NCI-H2196 treated with DMSO at 0.1 percent for 48 hours (cell line): ENCODE data around the gene NEK7.
"Not testable (repeated sequence)": the region's sequence is repeated elsewhere in the genome, so short reads cannot be mapped to it uniquely, and the experiment has no call there.

Experiments used
- DNase-seq: peaks from one replicate; lab custom pipeline; 2025; ENCODE audit not compliant: unreplicated experiment; lab: John Stamatoyannopoulos, UW

The NEK7 gene

GRCh38 chr1:198168227-198168626 is 11.4 kb downstream of the NEK7 start:
- DNase-seq: no peak

GRCh38 chr1:198169672-198170071 is 12.9 kb downstream of the NEK7 start:
- no peak for DNase-seq

DNA sequence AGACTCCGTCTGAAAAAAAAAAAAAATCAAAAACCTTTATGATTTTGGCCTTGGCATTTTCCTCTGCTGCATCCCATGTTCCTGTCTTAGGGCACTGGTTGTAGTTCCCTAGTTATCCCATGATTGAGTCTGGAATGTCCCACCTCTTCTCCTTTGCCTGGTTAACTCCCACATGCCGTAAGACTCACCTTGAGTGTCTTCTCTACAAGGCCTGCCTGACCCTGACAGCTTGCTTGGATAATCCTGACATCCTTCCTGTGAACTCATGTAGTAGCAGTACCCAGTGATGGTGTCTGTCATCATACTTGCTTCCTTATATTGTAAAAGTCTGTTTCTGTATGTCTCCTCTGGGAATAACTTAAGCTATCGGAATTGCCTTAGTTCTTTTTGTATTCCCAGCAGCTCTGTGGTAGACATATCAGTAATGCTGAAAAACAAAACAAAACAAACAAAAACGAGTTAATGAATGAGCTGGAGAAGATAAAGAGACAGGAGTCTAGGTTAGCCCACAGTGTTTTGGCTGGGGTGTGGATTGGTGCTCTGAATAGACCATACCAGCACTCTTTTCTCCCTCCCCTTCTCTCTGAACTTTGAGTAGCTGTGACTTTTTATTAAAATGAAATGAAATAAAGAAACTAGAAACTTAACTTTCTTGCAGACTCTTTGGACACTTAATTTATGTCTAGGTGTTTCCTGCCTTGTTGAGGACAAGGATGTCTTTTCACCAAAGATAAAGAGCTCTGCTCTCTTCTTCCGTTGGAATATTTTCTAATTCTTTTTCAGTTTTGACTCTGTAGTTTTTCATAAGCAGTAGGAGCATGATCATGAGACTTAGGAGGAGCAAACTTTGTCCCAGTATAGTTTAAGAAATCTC is 15.1 kb downstream of the NEK7 start:
- DNase-seq: no peak

DNA sequence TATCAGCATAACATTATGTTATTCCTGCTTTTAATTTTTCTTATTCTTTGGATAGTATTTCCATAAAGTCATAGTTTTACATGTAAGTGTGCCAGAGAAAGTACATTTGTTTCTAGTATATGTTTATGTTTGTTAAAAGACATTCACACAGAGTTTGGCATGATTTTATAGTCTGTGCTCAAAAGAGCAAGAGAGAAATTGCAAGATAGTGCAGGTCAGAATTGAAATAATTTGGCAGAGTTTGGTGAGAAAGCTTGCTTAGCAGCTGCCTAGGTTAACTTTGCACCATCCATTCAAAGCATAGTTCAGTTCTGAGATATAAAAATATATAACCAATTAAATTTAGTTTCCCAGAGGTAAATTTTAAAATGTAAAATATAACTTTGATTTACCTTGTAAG is 17.0 kb downstream of the NEK7 start:
- DNase-seq: no peak

GRCh38 chr1:198174297-198174696 is 17.5 kb downstream of the NEK7 start:
- DNase-seq: no peak

GRCh38 chr1:198175423-198176170 is 18.8 kb downstream of the NEK7 start:
- DNase-seq: no peak

- no peak for DNase-seq
Observed at GRCh38 chr1:198176179-198176578, 19.4 kb downstream of the NEK7 start.

DNA sequence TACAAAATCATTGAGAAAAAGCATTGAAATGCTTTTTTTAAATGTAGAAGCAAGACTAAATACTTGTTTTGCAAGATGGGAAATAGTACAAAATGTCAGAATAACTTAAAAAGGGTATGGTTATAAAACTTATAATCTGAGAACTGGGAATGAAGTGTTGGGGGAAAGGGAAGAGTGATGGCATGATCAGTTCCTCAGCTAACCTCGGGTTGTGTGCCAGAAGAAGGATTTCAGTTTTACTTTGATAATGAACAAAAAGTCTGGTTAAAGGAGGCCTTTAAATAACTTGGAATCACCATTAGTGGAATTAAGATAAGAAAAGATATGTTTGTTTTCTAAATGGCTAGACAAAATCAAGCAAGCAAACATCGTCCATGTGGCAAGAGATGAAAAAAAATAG is 20.7 kb downstream of the NEK7 start:
- no peak for DNase-seq

GRCh38 chr1:198178615-198179014 is 21.8 kb downstream of the NEK7 start:
- no peak for DNase-seq

DNA sequence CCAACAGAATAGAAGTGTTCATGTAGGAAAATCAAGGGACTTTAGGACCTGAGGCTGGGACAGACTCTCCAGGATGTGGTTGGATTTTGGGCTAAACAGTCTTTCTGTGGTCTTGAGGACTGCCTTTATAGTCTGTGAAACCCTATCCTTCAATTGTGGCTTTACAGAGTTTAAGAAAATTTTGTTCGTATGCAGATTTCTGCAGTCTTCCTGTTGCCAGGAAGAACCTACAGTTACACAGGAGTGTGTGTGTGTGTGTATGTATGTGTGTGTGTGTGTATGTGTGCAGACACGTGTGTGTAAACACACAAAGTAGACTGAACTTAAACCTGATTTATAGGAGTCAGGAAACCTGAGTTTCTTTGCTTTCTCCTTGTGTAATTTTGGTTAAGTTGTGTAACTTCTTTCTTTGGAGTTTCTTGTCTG is 22.8 kb downstream of the NEK7 start:
- DNase-seq: no peak

GRCh38 chr1:198183605-198184004 is 26.8 kb downstream of the NEK7 start:
- DNase-seq: no peak

DNA sequence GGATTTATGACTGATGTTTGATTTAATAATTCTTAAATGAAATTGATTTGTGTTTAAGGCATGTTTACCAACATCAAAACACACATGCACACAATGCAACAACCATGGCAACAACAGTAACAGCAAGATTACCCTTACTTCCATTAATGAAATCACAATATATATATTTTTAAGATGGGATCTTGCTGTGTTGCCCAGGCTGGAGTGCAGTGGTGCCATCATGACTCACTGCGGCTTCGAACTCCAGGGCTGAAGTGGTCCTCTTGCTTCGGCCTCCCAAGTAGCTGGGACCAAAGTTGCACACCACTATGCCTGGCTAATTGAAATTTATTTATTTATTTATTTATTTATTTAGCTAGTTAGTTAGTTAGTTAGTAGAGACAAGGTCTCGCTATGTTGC is 27.7 kb downstream of the NEK7 start:
- no peak for DNase-seq

DNA sequence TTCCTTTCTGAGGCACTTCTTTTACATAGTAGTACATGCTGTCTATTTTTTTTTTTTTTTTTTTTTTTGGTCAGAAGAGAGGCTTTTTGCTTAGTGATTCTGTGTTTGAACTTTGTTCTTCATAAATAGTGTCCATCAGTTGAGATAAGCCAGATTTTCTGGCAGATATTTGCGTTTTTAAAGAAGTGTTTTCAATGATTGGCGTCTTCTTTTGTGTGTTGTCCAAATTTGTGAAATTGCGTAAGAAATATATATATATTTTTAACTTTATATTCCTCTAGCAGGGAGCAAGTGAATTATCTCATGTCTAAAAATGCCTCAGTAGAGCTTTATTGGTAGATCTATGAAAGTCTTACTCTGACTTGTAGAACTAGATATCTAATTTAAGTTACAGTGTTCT is 28.3 kb downstream of the NEK7 start:
- no peak for DNase-seq

- DNase-seq: no peak
Observed at GRCh38 chr1:198185759-198186158, 29.0 kb downstream of the NEK7 start.

DNA sequence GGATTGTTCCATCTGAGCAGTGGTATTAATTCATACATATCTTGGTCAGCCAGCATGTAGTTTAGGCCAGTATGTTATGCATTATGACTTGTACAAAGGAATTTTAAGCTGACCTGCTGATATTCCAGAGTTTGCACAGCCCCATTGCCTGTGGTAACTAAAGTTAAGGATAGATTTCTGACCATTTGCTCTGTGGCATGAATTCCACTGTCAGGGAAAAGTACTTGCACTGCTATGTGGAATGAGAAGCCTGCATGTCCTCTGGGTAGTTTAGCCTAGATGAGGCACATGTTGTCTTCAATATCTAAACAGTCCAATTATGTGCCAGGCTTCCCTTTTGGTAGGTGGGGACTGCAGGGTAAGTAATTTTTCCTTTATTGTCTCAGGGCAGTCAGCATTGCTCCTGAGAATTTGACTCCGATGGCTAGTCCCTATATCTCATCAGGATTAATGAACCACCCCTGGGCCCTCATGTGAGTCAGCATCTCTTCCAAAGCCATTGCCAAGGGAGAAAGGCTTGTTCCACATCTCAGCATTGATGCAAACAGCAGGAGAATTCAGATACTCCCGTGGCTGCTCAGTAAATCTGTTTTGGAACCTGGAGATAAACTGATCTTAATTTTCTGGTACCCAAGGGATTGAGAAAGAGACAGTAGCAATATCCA is 30.2 kb downstream of the NEK7 start:
- no peak for DNase-seq

DNA sequence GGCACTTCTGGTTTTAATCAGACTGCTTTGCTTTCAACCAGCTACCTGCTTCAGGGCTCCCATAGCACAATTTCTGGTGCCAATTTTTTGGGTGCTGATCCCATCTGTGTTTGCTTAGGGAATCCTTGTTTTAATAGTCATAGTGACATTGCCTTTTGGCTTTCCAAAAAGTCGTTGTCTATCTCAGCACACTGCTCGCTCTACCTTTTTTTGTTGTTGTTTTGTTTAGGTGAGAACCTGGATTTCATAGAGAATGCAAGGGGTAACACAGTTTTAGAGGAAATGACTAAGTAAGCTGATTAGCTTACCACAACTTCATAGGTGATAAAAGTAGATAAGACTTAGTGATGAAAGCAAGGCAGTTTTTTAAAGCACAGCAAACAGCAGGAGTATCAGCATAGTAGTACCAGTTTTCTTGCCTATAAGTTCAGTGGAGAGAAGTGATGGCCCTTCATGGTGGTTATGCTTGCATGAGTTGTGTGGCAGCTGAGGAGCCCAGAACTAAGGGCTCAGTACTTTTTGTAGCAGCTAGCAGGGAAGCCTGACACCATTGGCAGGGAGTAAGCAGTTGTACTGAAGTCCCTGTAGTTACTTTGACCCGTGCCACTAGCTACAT is 31.3 kb downstream of the NEK7 start:
- no peak for DNase-seq

DNA sequence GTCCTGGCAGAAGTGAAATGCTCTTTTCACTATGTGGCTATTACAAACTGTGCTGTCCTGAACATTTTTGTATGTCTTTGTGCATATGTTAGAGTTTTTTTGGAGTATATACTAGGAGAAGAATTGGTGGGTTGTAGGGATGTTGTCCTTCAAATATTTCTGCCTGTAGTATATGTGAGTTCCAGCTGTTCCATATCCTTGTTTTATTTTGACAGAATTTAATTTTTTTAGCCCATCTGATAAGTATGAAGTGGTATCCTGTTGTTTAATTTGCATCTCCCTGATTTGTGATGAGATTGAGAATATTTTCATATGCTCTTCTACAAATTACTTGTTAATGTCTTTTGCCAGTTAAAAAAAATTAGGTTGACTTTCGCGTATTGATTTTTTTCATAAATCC is 34.3 kb downstream of the NEK7 start:
- DNase-seq: no peak

DNA sequence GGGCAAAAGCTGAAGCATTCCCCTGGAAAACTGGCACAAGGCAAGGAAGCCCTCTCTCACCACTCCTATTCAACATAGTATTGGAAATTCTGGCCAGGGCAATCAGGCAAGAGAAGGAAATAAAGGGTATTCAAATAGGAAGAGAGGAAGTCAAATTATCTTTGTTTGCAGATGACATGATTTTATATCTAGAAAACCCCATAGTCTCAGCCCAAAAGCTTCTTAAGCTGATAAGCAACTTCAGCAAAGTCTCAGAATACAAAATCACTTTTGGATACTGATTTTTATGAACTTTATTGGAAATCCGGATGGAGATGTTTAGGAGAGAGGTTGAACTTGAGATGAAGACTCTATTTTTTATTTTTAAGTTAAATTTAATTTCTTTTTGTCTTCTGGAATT is 37.1 kb downstream of the NEK7 start:
- not testable (repeated sequence) for DNase-seq

- no peak for DNase-seq
Observed at GRCh38 chr1:198196630-198197029, 39.8 kb downstream of the NEK7 start.

DNA sequence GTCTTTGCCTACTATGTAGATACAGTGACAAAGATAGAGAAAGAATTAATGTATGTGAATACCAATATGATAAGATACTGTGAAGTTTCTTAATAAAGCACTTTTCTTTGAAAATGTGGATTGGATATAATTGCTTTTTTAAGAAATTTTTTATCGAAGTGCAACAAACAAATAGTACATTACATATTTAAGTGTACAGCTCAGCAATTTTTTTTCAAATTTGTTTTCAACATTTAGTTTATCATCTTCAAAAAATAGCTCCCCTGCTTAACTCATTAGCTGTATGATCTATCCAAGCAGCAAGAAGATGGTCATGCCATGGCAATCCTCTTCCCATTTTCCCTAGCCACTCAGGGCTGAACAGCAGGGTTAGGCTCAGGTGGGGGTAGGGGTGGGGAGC is 40.5 kb downstream of the NEK7 start:
- no peak for DNase-seq

- DNase-seq: no peak
Observed at GRCh38 chr1:198199105-198199504, 42.3 kb downstream of the NEK7 start.
